Mesenchymal stem cell (in vitro differentiated cells and primary cell): Measurements from ENCODE around the gene CBR3. TPM values are rescaled to one million over a fixed set of nuclear protein-coding genes. Genes with fewer than 3 reads are reported as not detected.

ENCODE experiments used
- DNase-seq: peaks from one replicate; pipeline ENCODE4 v3.0.0-alpha.2; 2013
- H2AFZ ChIP-seq: one replicate; pipeline ENCODE4 v1.6.1; 2013; ENCODE audit warnings: low read depth, mild to moderate bottlenecking, control low read depth, inconsistent platforms, low read length, moderate library complexity
- H2AK5ac ChIP-seq: 2 replicates; pipeline ENCODE4 v1.6.1; 2013; ENCODE audit warnings: low read length, moderate library complexity, mild to moderate bottlenecking, inconsistent platforms; ENCODE audit not compliant: severe bottlenecking
- H2BK120ac ChIP-seq: one replicate; pipeline ENCODE4 v1.6.1; 2013; ENCODE audit warnings: low read depth, mild to moderate bottlenecking, inconsistent platforms, low read length, moderate library complexity
- H2BK12ac ChIP-seq, 2 experiments: one replicate each; pipeline ENCODE4 v1.6.1; 2013; ENCODE audit warnings: inconsistent platforms in 2 of 2, low read length in 2 of 2, mild to moderate bottlenecking in 2 of 2, moderate library complexity in 2 of 2, control low read depth in 1 of 2
- H2BK15ac ChIP-seq: one replicate; pipeline ENCODE4 v1.6.1; 2013; ENCODE audit warnings: mild to moderate bottlenecking, low read depth, inconsistent platforms; ENCODE audit not compliant: poor library complexity, severe bottlenecking
- H2BK5ac ChIP-seq: 2 replicates; pipeline ENCODE4 v1.6.1; 2013; ENCODE audit warnings: low read depth, mild to moderate bottlenecking, low read length, control low read depth, inconsistent platforms; ENCODE audit not compliant: poor library complexity, severe bottlenecking
- H3K14ac ChIP-seq, 2 experiments: one replicate each; pipeline ENCODE4 v1.6.1; 2013; ENCODE audit warnings: inconsistent platforms in 2 of 2, low read length in 2 of 2, control low read depth in 1 of 2, mild to moderate bottlenecking in 1 of 2, moderate library complexity in 1 of 2
- H3K18ac ChIP-seq, 2 experiments: one replicate each; pipeline ENCODE4 v1.6.1; 2013; ENCODE audit warnings: inconsistent platforms in 2 of 2, low read length in 2 of 2, control low read depth in 1 of 2, low read depth in 1 of 2, mild to moderate bottlenecking in 1 of 2
- H3K23ac ChIP-seq, 2 experiments: one replicate each; pipeline ENCODE4 v1.6.1; 2013; ENCODE audit warnings: inconsistent platforms in 2 of 2, low read length in 2 of 2, mild to moderate bottlenecking in 2 of 2, moderate library complexity in 2 of 2, control low read depth in 1 of 2
- H3K27ac ChIP-seq: 2 replicates; pipeline ENCODE4 v1.5.1; 2013; ENCODE audit warnings: mild to moderate bottlenecking, moderate library complexity, low read length, control low read depth, inconsistent platforms; ENCODE audit not compliant: poor library complexity, severe bottlenecking
- H3K27me3 ChIP-seq, 2 experiments: 2 replicates each; pipeline versions ENCODE4 v1.6.1 to v1.7.0; 2013; ENCODE audit warnings: low read length in 2 of 2, mild to moderate bottlenecking in 2 of 2, moderate library complexity in 2 of 2, control low read depth in 1 of 2, inconsistent platforms in 1 of 2; ENCODE audit not compliant: control insufficient read depth in 1 of 2, insufficient read depth in 1 of 2
- H3K36me3 ChIP-seq, 2 experiments: 2 replicates each; pipeline versions ENCODE4 v1.6.1 to v1.7.0; 2013; ENCODE audit warnings: low read length in 2 of 2, control low read depth in 1 of 2, inconsistent platforms in 1 of 2, low read depth in 1 of 2, mild to moderate bottlenecking in 1 of 2; ENCODE audit not compliant: insufficient read depth in 2 of 2, control insufficient read depth in 1 of 2
- H3K4ac ChIP-seq, 2 experiments: one replicate each; pipeline ENCODE4 v1.6.1; 2013; ENCODE audit warnings: inconsistent platforms in 2 of 2, low read length in 2 of 2, mild to moderate bottlenecking in 2 of 2, moderate library complexity in 2 of 2, control low read depth in 1 of 2, low read depth in 1 of 2
- H3K4me1 ChIP-seq: 2 replicates; pipeline ENCODE4 v1.6.1; 2013; ENCODE audit warnings: low read depth, low read length, control low read depth; ENCODE audit not compliant: control insufficient read depth, insufficient read depth
- H3K4me2 ChIP-seq: 2 replicates; pipeline ENCODE4 v1.6.1; 2013; ENCODE audit warnings: low read length, mild to moderate bottlenecking, inconsistent platforms; ENCODE audit not compliant: poor library complexity, severe bottlenecking
- H3K4me3 ChIP-seq, 2 experiments: 2 replicates each; pipeline versions ENCODE4 v1.5.1 to v1.7.0; 2013; ENCODE audit warnings: low read length in 2 of 2, mild to moderate bottlenecking in 2 of 2, control low read depth in 1 of 2, low read depth in 1 of 2; ENCODE audit not compliant: insufficient read depth in 1 of 2
- H3K79me1 ChIP-seq: replicated peaks from 2 replicates; pipeline ENCODE4 v1.6.1; 2013; ENCODE audit warnings: mild to moderate bottlenecking, control low read depth, low read length, inconsistent platforms; ENCODE audit not compliant: poor library complexity, severe bottlenecking
- H3K9ac ChIP-seq: 2 replicates; pipeline ENCODE4 v1.7.0; 2013; ENCODE audit warnings: mild to moderate bottlenecking, low read length, moderate library complexity
- H3K9me3 ChIP-seq: 2 replicates; pipeline ENCODE4 v1.7.0; 2013; ENCODE audit warnings: mild to moderate bottlenecking, low read length; ENCODE audit not compliant: control insufficient read depth
- H4K8ac ChIP-seq: one replicate; pipeline ENCODE4 v1.6.1; 2013; ENCODE audit warnings: inconsistent platforms, mild to moderate bottlenecking, low read length, moderate library complexity
- H4K91ac ChIP-seq: one replicate; pipeline ENCODE4 v1.6.1; 2013; ENCODE audit warnings: mild to moderate bottlenecking, low read length, inconsistent platforms
- WGBS: methylation state at CpG from one replicate; pipeline ENCODE4 v1.1.7; 2013; ENCODE audit warnings: mixed read lengths; 5-methylcytosine and 5-hydroxymethylcytosine counted together
- polyA plus RNA-seq, 2 experiments: library from polyadenylated mRNA; stranded (reverse); fragments of 200-250 nt; gene quantifications; one replicate each; pipeline ENCODE4 v1.2.3, GENCODE V29; 2013

CBR3 gene
- 4.1 TPM for polyA plus RNA-seq (2013, experiment 1 of 2)
- 4.1 TPM for polyA plus RNA-seq (2013, experiment 2 of 2)

- H3K23ac ChIP-seq, result no peak within 1 kb of the TSS
- H2BK12ac ChIP-seq, result peak within 1 kb of the TSS in 1 of 2 experiments; percentile 6
- no peak within 1 kb of the TSS for H3K14ac ChIP-seq
- peak within 1 kb of the TSS; percentile 91 for H3K4me2 ChIP-seq
- no peak within 1 kb of the TSS for H2AK5ac ChIP-seq
- peak within 1 kb of the TSS; percentile 59 to 71 for H3K18ac ChIP-seq
- WGBS, result under 1% methylated on average over 53 of the region's 53 CpGs
- DNase-seq, result peak; percentile 61
- peak within 1 kb of the TSS; percentile 60 for H3K27ac ChIP-seq
- H3K79me1 ChIP-seq, result peaks cover 6% of the 10 kb centered on the region
- H3K9ac ChIP-seq, result peak within 1 kb of the TSS; percentile 96
- H3K4me1 ChIP-seq, result peaks cover 16% of the 10 kb centered on the region
- peak within 1 kb of the TSS; percentile 77 for H4K8ac ChIP-seq
- peak within 1 kb of the TSS; percentile 58 for H2BK5ac ChIP-seq
- H3K4ac ChIP-seq, result peak within 1 kb of the TSS; percentile 21 to 70
- H3K4me3 ChIP-seq, result peak within 1 kb of the TSS; percentile 76 to 92
- peaks cover 0 to 29% of the 10 kb centered on the region in 2 experiments for H3K36me3 ChIP-seq
- H2BK120ac ChIP-seq, result peak within 1 kb of the TSS; percentile 61
- no peaks in the 10 kb centered on the region for H3K27me3 ChIP-seq
- H4K91ac ChIP-seq, result peak within 1 kb of the TSS; percentile 87
- H2BK15ac ChIP-seq, result peak within 1 kb of the TSS; percentile 89
- H2AFZ ChIP-seq, result peak within 1 kb of the TSS; percentile 94
- no peaks in the 10 kb centered on the region for H3K9me3 ChIP-seq
These were observed at the start of gene CBR3 for GRCh38 chr21:36134803-36135390. Gene CBR3 (plus strand): TSS chr21:36135079. CDS start chr21:36135193, 114 bp downstream.

DNA sequence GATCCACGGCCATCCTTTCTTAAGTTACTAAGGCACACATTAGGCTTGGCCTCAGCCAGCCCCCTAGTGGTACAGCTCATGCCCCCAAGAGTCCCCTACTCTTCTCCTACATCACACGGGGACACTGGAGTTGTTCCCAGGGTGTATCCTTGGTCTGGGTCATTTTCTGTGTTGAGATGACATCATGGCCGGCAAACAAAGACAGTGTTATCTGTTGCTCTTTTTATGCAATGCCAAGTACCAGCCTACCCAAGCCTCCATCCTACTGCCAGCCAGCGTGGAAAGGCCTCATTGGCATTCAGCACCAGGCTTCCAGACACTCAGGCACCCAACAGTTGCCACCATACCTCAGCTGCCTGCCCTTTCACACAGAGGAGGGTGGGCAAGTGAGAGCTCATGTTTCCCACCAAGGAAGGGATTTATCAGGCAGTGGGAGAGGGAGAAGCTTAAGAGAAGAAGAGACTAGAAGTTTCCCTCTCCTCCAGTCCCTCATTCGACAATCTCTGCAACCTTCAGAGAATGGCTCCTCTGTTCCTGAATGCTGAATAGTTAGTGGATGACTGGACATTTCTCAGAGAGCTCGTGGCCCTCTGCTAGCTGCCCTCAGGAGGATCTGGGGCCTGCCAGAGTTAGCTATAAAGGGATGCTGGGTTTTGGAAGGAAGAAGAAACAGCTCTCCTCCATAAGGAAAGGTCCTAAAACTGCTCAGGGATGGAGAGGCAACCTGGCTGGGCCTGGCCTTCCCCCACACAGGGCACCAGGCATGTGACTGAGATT is 47.3 kb upstream of the CBR3 start:
- no peak overlapping the region for H3K4ac ChIP-seq
- no peak overlapping the region for H4K91ac ChIP-seq
- H3K9ac ChIP-seq, result no peak overlapping the region
- H3K4me3 ChIP-seq, result no peak overlapping the region
- 76% methylated on average over 6 of the region's 6 CpGs for WGBS
- H2BK12ac ChIP-seq, result no peak overlapping the region
- H3K23ac ChIP-seq, result no peak overlapping the region
- no peaks in the 10 kb centered on the region for H3K79me1 ChIP-seq
- DNase-seq, result no peak
- no peaks in the 10 kb centered on the region for H3K27me3 ChIP-seq
- H3K9me3 ChIP-seq, result no peaks in the 10 kb centered on the region
- no peak overlapping the region for H2BK5ac ChIP-seq
- no peak overlapping the region for H3K4me2 ChIP-seq
- no peak overlapping the region for H3K27ac ChIP-seq
- H2AK5ac ChIP-seq, result no peak overlapping the region
- no peak overlapping the region for H2AFZ ChIP-seq
- H2BK15ac ChIP-seq, result no peak overlapping the region
- no peak overlapping the region for H3K18ac ChIP-seq
- no peak overlapping the region for H4K8ac ChIP-seq
- no peak overlapping the region for H3K14ac ChIP-seq
- no peaks in the 10 kb centered on the region for H3K4me1 ChIP-seq
- H3K36me3 ChIP-seq, result no peaks in the 10 kb centered on the region
- no peak overlapping the region for H2BK120ac ChIP-seq

GRCh38 chr21:36089946-36090345 is 44.9 kb upstream of the CBR3 start:
- no peaks in the 10 kb centered on the region for H3K79me1 ChIP-seq
- H2BK5ac ChIP-seq, result no peak overlapping the region
- no peaks in the 10 kb centered on the region for H3K27me3 ChIP-seq
- H3K23ac ChIP-seq, result no peak overlapping the region
- H3K4ac ChIP-seq, result no peak overlapping the region
- no peak overlapping the region for H2AFZ ChIP-seq
- no CpG with 5 or more reads among the region's 3 CpGs for WGBS
- no peak overlapping the region for H3K27ac ChIP-seq
- no peaks in the 10 kb centered on the region for H3K36me3 ChIP-seq
- no peak overlapping the region for H3K9ac ChIP-seq
- H3K4me1 ChIP-seq, result no peaks in the 10 kb centered on the region
- no peak overlapping the region for H3K4me2 ChIP-seq
- no peak overlapping the region for H4K91ac ChIP-seq
- no peak overlapping the region for H2BK120ac ChIP-seq
- H3K18ac ChIP-seq, result no peak overlapping the region
- H4K8ac ChIP-seq, result no peak overlapping the region
- no peak overlapping the region for H2BK15ac ChIP-seq
- H3K14ac ChIP-seq, result no peak overlapping the region
- H3K4me3 ChIP-seq, result no peak overlapping the region
- DNase-seq, result no peak
- H3K9me3 ChIP-seq, result peaks cover 13% of the 10 kb centered on the region
- no peak overlapping the region for H2AK5ac ChIP-seq
- H2BK12ac ChIP-seq, result no peak overlapping the region

GRCh38 chr21:36092681-36093080 is 42.2 kb upstream of the CBR3 start:
- H2AK5ac ChIP-seq, result no peak overlapping the region
- no peak overlapping the region for H2BK120ac ChIP-seq
- H2AFZ ChIP-seq, result no peak overlapping the region
- no peak overlapping the region for H4K8ac ChIP-seq
- peaks cover 13% of the 10 kb centered on the region for H3K9me3 ChIP-seq
- no peak overlapping the region for H3K9ac ChIP-seq
- peaks cover 4% of the 10 kb centered on the region for H3K4me1 ChIP-seq
- no peak overlapping the region for H3K4ac ChIP-seq
- H2BK12ac ChIP-seq, result no peak overlapping the region
- no peak overlapping the region for H3K14ac ChIP-seq
- no peak overlapping the region for H3K27ac ChIP-seq
- no peak for DNase-seq
- H3K27me3 ChIP-seq, result no peaks in the 10 kb centered on the region
- H3K79me1 ChIP-seq, result no peaks in the 10 kb centered on the region
- no peak overlapping the region for H4K91ac ChIP-seq
- no peak overlapping the region for H3K4me2 ChIP-seq
- H2BK5ac ChIP-seq, result no peak overlapping the region
- H3K23ac ChIP-seq, result no peak overlapping the region
- H3K4me3 ChIP-seq, result no peak overlapping the region
- H3K36me3 ChIP-seq, result no peaks in the 10 kb centered on the region
- H3K18ac ChIP-seq, result no peak overlapping the region
- no peak overlapping the region for H2BK15ac ChIP-seq
